Erythroblast (primary cell): Measurements from ENCODE around the gene CABP4.

Experiments
- GATA1 ChIP-seq: IDR thresholded peaks from 2 replicates; pipeline ENCODE4 v1.6.1; 2011; ENCODE audit warnings: low read depth, mild to moderate bottlenecking, control low read depth, low read length, moderate library complexity
- POLR2A ChIP-seq: IDR thresholded peaks from 2 replicates; pipeline ENCODE4 v1.6.1; 2011; ENCODE audit warnings: mild to moderate bottlenecking, low read length

DNA sequence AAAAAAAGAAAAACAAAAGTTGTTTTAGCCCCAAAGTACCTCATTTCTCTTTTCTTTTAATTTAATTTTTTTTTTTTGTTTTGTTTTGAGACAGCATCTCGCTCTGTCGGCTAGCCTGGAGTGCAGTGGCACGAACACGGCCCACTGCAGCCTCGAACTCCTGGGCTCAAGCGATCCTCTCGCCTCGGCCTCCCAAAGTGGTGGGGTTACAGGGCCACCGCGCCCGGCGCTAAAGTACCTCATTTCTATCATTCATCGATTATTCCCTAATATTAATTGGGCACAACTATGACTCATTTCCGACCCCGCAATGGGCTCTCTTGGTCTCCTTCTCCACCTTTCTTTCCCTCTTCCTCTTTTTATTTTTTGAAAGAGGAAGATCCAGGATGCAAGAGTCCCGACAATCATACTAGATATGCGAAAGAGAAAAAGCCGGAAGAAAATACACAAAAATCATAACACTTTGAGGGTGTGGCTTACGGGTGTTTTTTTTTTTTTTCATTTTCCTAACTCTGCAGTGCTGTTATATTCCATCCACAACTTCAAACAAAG lies 27.2 kb downstream of the CABP4 start:
- TF ChIP-seq POLR2A (no peak), GATA1 (no peak)
